Fibroblast of lung (primary cell): ENCODE results near the gene SLC1A1. TPM values are rescaled to one million over a fixed set of nuclear protein-coding genes. Genes with fewer than 3 reads are reported as not detected.

ENCODE experiments used
- DNase-seq, 2 donors: peaks; one replicate each; pipeline versions ENCODE4 v3.0.0 to v3.0.0-alpha.2; 2010; ENCODE audit warnings: low read depth in 2 of 2
- H2AFZ ChIP-seq: 2 replicates; pipeline ENCODE4 v1.5.1; 2012; ENCODE audit warnings: low read length, control low read depth, inconsistent platforms
- H3K27ac ChIP-seq: 2 replicates; pipeline ENCODE4 v1.5.1; 2011; ENCODE audit warnings: low read length, control low read depth; ENCODE audit not compliant: insufficient read depth
- H3K27me3 ChIP-seq: 2 replicates; pipeline ENCODE4 v1.5.1; 2011; ENCODE audit warnings: mild to moderate bottlenecking, low read length; ENCODE audit not compliant: control insufficient read depth, insufficient read depth
- H3K36me3 ChIP-seq: 2 replicates; pipeline ENCODE4 v1.5.1; 2011; ENCODE audit warnings: low read length; ENCODE audit not compliant: control insufficient read depth, insufficient read depth
- H3K4me1 ChIP-seq: 2 replicates; pipeline ENCODE4 v1.5.1; 2011; ENCODE audit warnings: low read length; ENCODE audit not compliant: control insufficient read depth, insufficient read depth; ENCODE audit errors: extremely low read depth
- H3K4me2 ChIP-seq: 2 replicates; pipeline ENCODE4 v1.5.1; 2011; ENCODE audit warnings: low read length, control low read depth; ENCODE audit not compliant: insufficient read depth; ENCODE audit errors: extremely low read depth
- H3K4me3 ChIP-seq, 4 experiments: fragments of 200-600 bp in 1 of 4; sonication (generic) in 1 of 4; replicated peaks in 1 of 4; 2 replicates each; pipeline ENCODE4 v1.5.1; 2011 to 2016; ENCODE audit warnings: low read length in 4 of 4, low read depth in 3 of 4, mild to moderate bottlenecking in 3 of 4, control low read depth in 2 of 4, inconsistent platforms in 1 of 4, mixed read lengths in 1 of 4; ENCODE audit not compliant: insufficient read depth in 1 of 4; ENCODE audit errors: control extremely low read depth in 1 of 4
- H3K79me2 ChIP-seq: 2 replicates; pipeline ENCODE4 v1.5.1; 2012; ENCODE audit warnings: mild to moderate bottlenecking, low read length, inconsistent platforms; ENCODE audit not compliant: control insufficient read depth, insufficient read depth
- H3K9ac ChIP-seq: 2 replicates; pipeline ENCODE4 v1.5.1; 2011; ENCODE audit warnings: mild to moderate bottlenecking, low read length, control low read depth; ENCODE audit not compliant: insufficient read depth
- H3K9me3 ChIP-seq: 2 replicates; pipeline ENCODE4 v1.5.1; 2012; ENCODE audit warnings: low read depth, low read length; ENCODE audit not compliant: control insufficient read depth, insufficient read depth
- H4K20me1 ChIP-seq: 2 replicates; pipeline ENCODE4 v1.5.1; 2011; ENCODE audit warnings: low read length; ENCODE audit not compliant: control insufficient read depth, insufficient read depth; ENCODE audit errors: extremely low read depth
- CTCF ChIP-seq, 2 donors: IDR thresholded peaks in 1 of 2; conservative IDR thresholded peaks in 1 of 2; 1 replicate in 1 of 2; 2 replicates in 1 of 2; pipeline ENCODE4 v1.5.1; 2011 to 2012; ENCODE audit warnings: low read length in 2 of 2, control low read depth in 1 of 2, inconsistent platforms in 1 of 2, low read depth in 1 of 2, mild to moderate bottlenecking in 1 of 2
- EZH2 ChIP-seq: IDR thresholded peaks from 2 replicates; pipeline ENCODE4 v1.5.1; 2012; ENCODE audit warnings: low read length, control low read depth, mild to moderate bottlenecking; ENCODE audit errors: missing control alignments
- polyA plus RNA-seq, 2 donors: library from polyadenylated mRNA; depleted of rRNA in 1 of 2; stranded (reverse) in 1 of 2; unstranded in 1 of 2; fragments of >200 nt; gene quantifications; 2 replicates each; pipeline ENCODE4 v1.2.1, GENCODE V29; 2011 to 2012; ENCODE audit warnings: missing spikeins in 1 of 2
- total RNA-seq: library from RNA; depleted of rRNA; stranded (reverse); fragments of >200 nt; gene quantifications from 2 replicates; pipeline ENCODE4 v1.2.1, GENCODE V29; 2014

The SLC1A1 gene
- total and polyA plus RNA-seq, 2 donors (not counting 1 experiment from before 2014, with no cell fraction given) = 4.5 to 64.1 TPM

GRCh38 chr9:4499917-4500316, 9.6 kb downstream of the SLC1A1 start:
- Histone ChIP-seq H3K9ac (no peak overlapping the region), H3K4me2 (no peak overlapping the region), H3K27me3 (no peaks in the 10 kb centered on the region), H3K4me1 (no peaks in the 10 kb centered on the region), H2AFZ (no peak overlapping the region), H3K79me2 (no peaks in the 10 kb centered on the region), H3K36me3 (no peaks in the 10 kb centered on the region), H3K4me3 (no peak overlapping the region), H3K27ac (no peak overlapping the region), H4K20me1 (no peaks in the 10 kb centered on the region), H3K9me3 (no peaks in the 10 kb centered on the region)
- TF ChIP-seq EZH2 (no peak), CTCF (conservative IDR thresholded peaks at IDR 0.05 in 1 of 2, IDR thresholded peaks at IDR 0.05 in 1 of 2; ENCODE audit: low read depth in 1 of 2, low read length in 2 of 2) (no peak)
- DNase-seq = no peak

DNA sequence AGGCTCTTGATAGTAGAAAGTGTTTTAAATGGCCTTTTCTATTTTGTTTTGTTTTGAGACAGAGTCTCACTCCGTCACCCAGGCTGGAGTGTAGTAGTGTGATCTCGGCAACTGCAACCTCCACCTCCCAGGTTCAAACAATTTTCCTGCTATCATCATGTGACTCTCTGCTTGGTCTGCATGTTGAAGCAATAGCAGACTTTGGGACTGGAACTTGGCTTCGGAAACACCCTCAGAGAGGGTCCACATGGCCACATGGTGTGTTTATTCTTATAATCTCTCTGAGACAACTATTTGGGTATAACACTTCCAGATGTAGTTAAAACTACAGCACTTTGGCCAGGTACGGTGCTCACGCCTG, 10.9 kb downstream of the SLC1A1 start:
- no peaks in the 10 kb centered on the region for H3K27me3 ChIP-seq
- H3K36me3 ChIP-seq = no peaks in the 10 kb centered on the region
- no peaks in the 10 kb centered on the region for H3K79me2 ChIP-seq
- H3K4me3 ChIP-seq = no peak overlapping the region
- no peak overlapping the region for H3K4me2 ChIP-seq
- H3K27ac ChIP-seq = no peak overlapping the region
- H3K4me1 ChIP-seq = no peaks in the 10 kb centered on the region
- no peaks in the 10 kb centered on the region for H4K20me1 ChIP-seq
- TF ChIP-seq EZH2 (no peak), CTCF (conservative IDR thresholded peaks at IDR 0.05 in 1 of 2, IDR thresholded peaks at IDR 0.05 in 1 of 2; ENCODE audit: low read depth in 1 of 2, low read length in 2 of 2) (no peak)
- no peak for DNase-seq
- no peak overlapping the region for H3K9ac ChIP-seq
- H3K9me3 ChIP-seq = no peaks in the 10 kb centered on the region
- no peak overlapping the region for H2AFZ ChIP-seq

DNA sequence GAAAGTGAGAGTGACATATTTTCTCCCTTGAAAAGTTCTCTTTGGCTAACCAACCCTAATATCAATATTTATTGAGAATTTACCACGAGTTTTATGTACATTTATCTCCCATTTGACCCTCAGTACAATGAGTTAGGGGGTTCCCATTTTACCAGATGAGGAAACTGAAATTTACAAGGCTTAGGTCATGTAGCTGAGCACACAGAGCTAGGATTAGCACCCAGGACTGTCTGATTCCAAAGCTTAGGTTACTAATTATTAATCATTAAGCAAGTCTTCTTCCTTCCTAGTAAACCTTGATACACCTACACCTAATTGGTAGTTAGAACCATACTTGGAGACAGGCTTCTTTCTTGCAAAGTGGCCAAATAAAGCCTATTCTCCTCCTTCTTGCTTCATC, 12.2 kb downstream of the SLC1A1 start:
- H4K20me1 ChIP-seq = no peaks in the 10 kb centered on the region
- no peak overlapping the region for H3K4me3 ChIP-seq
- no peaks in the 10 kb centered on the region for H3K79me2 ChIP-seq
- H3K9ac ChIP-seq = no peak overlapping the region
- H2AFZ ChIP-seq = no peak overlapping the region
- TF ChIP-seq CTCF (conservative IDR thresholded peaks at IDR 0.05 in 1 of 2, IDR thresholded peaks at IDR 0.05 in 1 of 2; ENCODE audit: low read depth in 1 of 2, low read length in 2 of 2) (no peak), EZH2 (no peak)
- peaks cover 3% of the 10 kb centered on the region for H3K4me1 ChIP-seq
- no peak for DNase-seq
- H3K27ac ChIP-seq = no peak overlapping the region
- H3K36me3 ChIP-seq = no peaks in the 10 kb centered on the region
- H3K9me3 ChIP-seq = no peaks in the 10 kb centered on the region
- H3K4me2 ChIP-seq = no peak overlapping the region
- no peaks in the 10 kb centered on the region for H3K27me3 ChIP-seq
